ENCODE data around the gene COQ5.

GRCh38 chr12:120496413-120497340, 32.3 kb downstream of the COQ5 start:
- TF ChIP-seq CTCF (IDR thresholded peaks at IDR 0.05) (no peak), POLR2AphosphoS5 (IDR thresholded peaks at IDR 0.05) (no peak)

Measured in suprapubic skin (tissue), 3 donors.